ENCODE results near the gene CPT1A.

Gene CPT1A

GRCh38 chr11:68704887-68705286 lies 136.8 kb downstream of the CPT1A start:
- DNase-seq = no peak

Measured in C1 segment of cervical spinal cord (tissue), 14 donors.